ENCODE data around the gene KIR3DL2. TPM values are rescaled to one million over a fixed set of nuclear protein-coding genes. Genes with fewer than 3 reads are reported as not detected.

KIR3DL2 gene
- total and polyA plus RNA-seq, 9 donors, result 0.32 TPM; not detected in 8

GRCh38 chr19:54882758-54883157 lies 32.5 kb downstream of the KIR3DL2 start:
- intact Hi-C loops (cut with DNase I), result loop anchor here in 1 of 4 donors (10.0 kb wide), 1 partner anchor 1188 kb away; no protein-coding TSS in a partner anchor
- peaks cover 0 to 3% of the 10 kb centered on the region in 2 donors for H3K9me3 ChIP-seq
- WGBS, 3 donors, result 65 to 70% (median 70%) methylated on average over 7 of the region's 7 CpGs
- no peak for DNase-seq
- no peaks in the 10 kb centered on the region for H3K4me1 ChIP-seq (ENCODE audit: insufficient read depth)
- H3K27ac ChIP-seq, result no peak overlapping the region
- no peaks in the 10 kb centered on the region for H3K27me3 ChIP-seq
- no peaks in the 10 kb centered on the region for H3K36me3 ChIP-seq
- no peak for TF ChIP-seq EP300 (IDR thresholded peaks at IDR 0.05)
- TF ChIP-seq POLR2A (IDR thresholded peaks at IDR 0.05), result no peak
- no peak for TF ChIP-seq CTCF (IDR thresholded peaks at IDR 0.05)
- no peak overlapping the region for H3K4me3 ChIP-seq

GRCh38 chr19:54883228-54883627 lies 33.0 kb downstream of the KIR3DL2 start:
- intact Hi-C loops (cut with DNase I), result loop anchor here in 1 of 4 donors (10.0 kb wide), 1 partner anchor 1188 kb away; no protein-coding TSS in a partner anchor
- H3K27me3 ChIP-seq, result no peaks in the 10 kb centered on the region
- no peaks in the 10 kb centered on the region for H3K4me1 ChIP-seq (ENCODE audit: insufficient read depth)

GRCh38 chr19:54888239-54888638 lies 38.0 kb downstream of the KIR3DL2 start:
- Histone ChIP-seq H3K9me3 (no peaks in the 10 kb centered on the region), H3K27me3 (no peaks in the 10 kb centered on the region), H3K4me3 (no peak overlapping the region), H3K36me3 (no peaks in the 10 kb centered on the region), H3K27ac (no peak overlapping the region), H3K4me1 (ENCODE audit: insufficient read depth) (no peaks in the 10 kb centered on the region)
- 89 to 92% (median 91%) methylated on average over 10 of the region's 10 CpGs for WGBS, 3 donors
- intact Hi-C loops (cut with DNase I), result loop anchor here in 1 of 4 donors (10.0 kb wide), 1 partner anchor 1193 kb away; no protein-coding TSS in a partner anchor
- TF ChIP-seq CTCF (IDR thresholded peaks at IDR 0.05) (no peak), POLR2A (IDR thresholded peaks at IDR 0.05) (no peak), EP300 (IDR thresholded peaks at IDR 0.05) (no peak)
- DNase-seq, result no peak

More at GRCh38 chr19:54883228-54883627, 33.0 kb downstream of the KIR3DL2 start:
- peaks cover 0 to 3% of the 10 kb centered on the region in 2 donors for H3K9me3 ChIP-seq
- no peak overlapping the region for H3K27ac ChIP-seq
- 71 to 83% (median 78%) methylated on average over 9 of the region's 9 CpGs for WGBS, 3 donors
- H3K36me3 ChIP-seq, result no peaks in the 10 kb centered on the region
- DNase-seq, result no peak
- TF ChIP-seq EP300 (IDR thresholded peaks at IDR 0.05) (no peak), CTCF (IDR thresholded peaks at IDR 0.05) (no peak), POLR2A (IDR thresholded peaks at IDR 0.05) (no peak)
- no peak overlapping the region for H3K4me3 ChIP-seq

GRCh38 chr19:54889566-54889965 lies 39.3 kb downstream of the KIR3DL2 start:
- TF ChIP-seq EP300 (IDR thresholded peaks at IDR 0.05), result no peak
- TF ChIP-seq CTCF (IDR thresholded peaks at IDR 0.05), result no peak
- TF ChIP-seq POLR2A (IDR thresholded peaks at IDR 0.05), result no peak
- Histone ChIP-seq H3K27ac (no peak overlapping the region), H3K36me3 (no peaks in the 10 kb centered on the region), H3K9me3 (no peaks in the 10 kb centered on the region), H3K4me1 (ENCODE audit: insufficient read depth) (no peaks in the 10 kb centered on the region), H3K27me3 (no peaks in the 10 kb centered on the region), H3K4me3 (no peak overlapping the region)
- 77 to 83% (median 80%) methylated on average over 11 of the region's 11 CpGs for WGBS, 3 donors
- intact Hi-C loops (cut with DNase I), result loop anchor here in 1 of 4 donors (10.0 kb wide), 1 partner anchor 1195 kb away; no protein-coding TSS in a partner anchor
- no peak for DNase-seq
